Loucy (cell line): ENCODE results near the gene CYP2D6.

ENCODE experiments used
- H2AFZ ChIP-seq: fragments of 200-600 bp; sonication (generic); 2 replicates; pipeline ENCODE4 v1.6.0; 2016; ENCODE audit warnings: antibody characterized with exemption, mild to moderate bottlenecking, low read length, moderate library complexity
- H3F3A ChIP-seq: fragments of 200-600 bp; 2 replicates; pipeline ENCODE4 v1.6.0; 2016; ENCODE audit warnings: antibody characterized with exemption, low read depth, mild to moderate bottlenecking
- H3K27me3 ChIP-seq: fragments of 200-600 bp; sonication (generic); 2 replicates; pipeline ENCODE4 v1.6.1; 2014; ENCODE audit warnings: low read length, mild to moderate bottlenecking; ENCODE audit not compliant: insufficient read depth, poor library complexity, severe bottlenecking
- H3K36me3 ChIP-seq: fragments of 200-600 bp; sonication (generic); 2 replicates; pipeline ENCODE4 v1.6.1; 2016; ENCODE audit warnings: low read length; ENCODE audit not compliant: insufficient read depth
- H3K4me1 ChIP-seq: fragments of 200-600 bp; sonication (generic); 2 replicates; pipeline ENCODE4 v1.5.1; 2014; ENCODE audit warnings: low read length, mild to moderate bottlenecking; ENCODE audit not compliant: insufficient read depth, poor library complexity, severe bottlenecking
- H3K4me2 ChIP-seq: fragments of 200-600 bp; sonication (generic); 2 replicates; pipeline ENCODE4 v1.6.0; 2014; ENCODE audit warnings: antibody characterized with exemption, low read length, low read depth, mild to moderate bottlenecking; ENCODE audit not compliant: poor library complexity, severe bottlenecking
- H3K4me3 ChIP-seq: fragments of 200-600 bp; sonication (generic); 2 replicates; pipeline ENCODE4 v1.5.1; 2014; ENCODE audit warnings: low read length, mild to moderate bottlenecking, mixed read lengths; ENCODE audit not compliant: poor library complexity, severe bottlenecking
- H3K79me2 ChIP-seq: fragments of 200-600 bp; sonication (generic); 2 replicates; pipeline ENCODE4 v1.6.1; 2014; ENCODE audit warnings: low read length; ENCODE audit not compliant: insufficient read depth
- H3K9ac ChIP-seq: fragments of 200-600 bp; sonication (generic); 2 replicates; pipeline ENCODE4 v1.6.0; 2014; ENCODE audit warnings: mild to moderate bottlenecking, low read depth, low read length, moderate library complexity; ENCODE audit not compliant: poor library complexity, severe bottlenecking
- H3K9me2 ChIP-seq: fragments of 200-600 bp; sonication (generic); replicated peaks from 2 replicates; pipeline ENCODE4 v1.6.1; 2016; ENCODE audit warnings: low read depth, low read length, mixed read lengths
- H3K9me3 ChIP-seq: fragments of 200-600 bp; sonication (generic); 2 replicates; pipeline ENCODE4 v1.6.1; 2014; ENCODE audit warnings: mild to moderate bottlenecking, antibody characterized with exemption, low read length, low read depth; ENCODE audit not compliant: insufficient read depth
- H4K20me1 ChIP-seq: fragments of 200-600 bp; sonication (generic); 2 replicates; pipeline ENCODE4 v1.6.0; 2014; ENCODE audit warnings: antibody characterized with exemption, low read length, mild to moderate bottlenecking; ENCODE audit not compliant: insufficient read depth, poor library complexity, severe bottlenecking
- CTCF ChIP-seq: fragments of 200-600 bp; sonication (generic); conservative IDR thresholded peaks from 2 replicates; pipeline ENCODE4 v1.5.1; 2014; ENCODE audit warnings: mild to moderate bottlenecking, antibody characterized with exemption, low read length
- EZH2phosphoT487 ChIP-seq: fragments of 200-600 bp; IDR thresholded peaks from 2 replicates; pipeline ENCODE4 v1.6.1; 2018; ENCODE audit warnings: antibody characterized with exemption, mild to moderate bottlenecking, moderate library complexity, borderline replicate concordance

Gene CYP2D6

GRCh38 chr22:42155053-42155543 is 24.5 kb upstream of the CYP2D6 start:
- TF ChIP-seq CTCF: no peak
- no peak for TF ChIP-seq EZH2phosphoT487
- H2AFZ ChIP-seq: no peak overlapping the region
- H3K9me2 ChIP-seq: no peaks in the 10 kb centered on the region
- H3K4me3 ChIP-seq: no peak overlapping the region
- no peaks in the 10 kb centered on the region for H3K4me1 ChIP-seq
- peaks cover 58% of the 10 kb centered on the region for H3K36me3 ChIP-seq
- H3K79me2 ChIP-seq: no peaks in the 10 kb centered on the region
- no peaks in the 10 kb centered on the region for H3K9me3 ChIP-seq
- H4K20me1 ChIP-seq: no peaks in the 10 kb centered on the region
- no peak overlapping the region for H3K9ac ChIP-seq
- no peaks in the 10 kb centered on the region for H3F3A ChIP-seq
- no peaks in the 10 kb centered on the region for H3K27me3 ChIP-seq
- no peak overlapping the region for H3K4me2 ChIP-seq

- TF ChIP-seq CTCF (no peak), EZH2phosphoT487 (no peak)
- Histone ChIP-seq H3F3A (no peaks in the 10 kb centered on the region), H3K27me3 (no peaks in the 10 kb centered on the region), H3K4me2 (no peak overlapping the region), H3K36me3 (peaks cover 52% of the 10 kb centered on the region; the same call in 1 of the 2 replicates), H2AFZ (no peak overlapping the region), H4K20me1 (no peaks in the 10 kb centered on the region), H3K4me1 (no peaks in the 10 kb centered on the region), H3K9me2 (no peaks in the 10 kb centered on the region), H3K4me3 (no peak overlapping the region), H3K9me3 (no peaks in the 10 kb centered on the region), H3K9ac (no peak overlapping the region), H3K79me2 (no peaks in the 10 kb centered on the region)
Measured at GRCh38 chr22:42154293-42155052, 23.9 kb upstream of the CYP2D6 start.

GRCh38 chr22:42152661-42153270 is 22.2 kb upstream of the CYP2D6 start:
- Histone ChIP-seq H3K9me2 (no peaks in the 10 kb centered on the region), H3K79me2 (no peaks in the 10 kb centered on the region), H3K4me2 (no peak overlapping the region), H3K4me3 (no peak overlapping the region), H3K4me1 (no peaks in the 10 kb centered on the region), H4K20me1 (no peaks in the 10 kb centered on the region), H3F3A (no peaks in the 10 kb centered on the region), H3K36me3 (peaks cover 38% of the 10 kb centered on the region; the same call in 1 of the 2 replicates), H3K9me3 (no peaks in the 10 kb centered on the region), H3K9ac (no peak overlapping the region), H2AFZ (no peak overlapping the region), H3K27me3 (no peaks in the 10 kb centered on the region)
- TF ChIP-seq CTCF (no peak), EZH2phosphoT487 (no peak)
